NCI-H1048 (cell line): ENCODE measurements around the gene GSTP1.
A peak's percentile ranks its signal among the peaks of the same experiment; 100 is the strongest.
"Not testable (repeated sequence)": the region's sequence is repeated elsewhere in the genome, so short reads cannot be mapped to it uniquely, and the experiment has no call there.

ENCODE experiments used
- DNase-seq: peaks from one replicate; lab custom pipeline; 2025; lab: John Stamatoyannopoulos, UW

Gene GSTP1

DNA sequence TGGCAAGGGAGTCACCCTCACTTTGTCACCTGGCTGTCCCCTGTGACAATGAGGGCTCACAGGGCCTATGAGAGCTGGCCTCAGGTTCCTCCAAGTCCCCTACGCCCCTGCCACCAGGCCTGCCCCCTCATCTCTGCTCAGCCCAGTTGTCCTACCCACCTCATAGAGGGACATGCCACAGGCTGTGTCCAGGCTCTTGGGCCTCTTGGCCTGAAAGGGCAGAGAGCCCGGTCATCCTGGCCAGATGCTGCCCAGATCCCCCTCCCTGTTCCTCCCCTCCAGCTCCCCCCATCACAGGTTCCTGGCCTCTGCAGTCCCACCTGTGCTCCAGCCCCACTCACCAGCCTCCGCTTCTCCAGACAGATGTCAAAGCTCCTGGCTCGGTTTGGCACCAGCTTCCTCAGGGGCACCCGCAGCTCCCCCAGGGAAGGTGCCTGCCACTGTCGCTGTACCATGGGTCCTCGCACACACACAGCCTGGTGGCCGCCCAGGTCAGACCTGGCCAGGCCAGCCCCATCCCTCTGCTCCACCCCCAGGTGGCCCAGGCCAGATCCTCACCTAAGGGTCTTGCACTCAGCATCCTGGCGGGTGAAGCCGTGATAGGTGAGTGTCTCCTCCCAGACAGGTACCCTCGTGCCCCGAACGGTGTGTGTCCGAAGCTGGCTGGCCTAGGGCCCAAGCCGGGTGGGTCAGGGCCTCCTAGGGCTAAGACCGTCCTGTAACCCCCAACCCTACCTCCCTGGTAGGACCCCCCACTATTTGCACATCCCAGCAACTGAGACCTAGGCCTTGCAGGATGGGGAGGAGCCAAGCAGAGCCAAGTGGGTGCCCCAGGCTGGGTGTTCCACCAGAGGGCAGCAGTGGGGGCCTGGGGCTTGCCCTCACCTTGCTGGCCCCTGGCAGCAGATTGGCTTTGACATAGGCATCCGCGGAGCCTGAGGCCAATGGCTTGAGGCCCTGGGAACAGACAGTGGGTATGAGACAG, 31.4 kb downstream of the GSTP1 start:
- no peak for DNase-seq

DNA sequence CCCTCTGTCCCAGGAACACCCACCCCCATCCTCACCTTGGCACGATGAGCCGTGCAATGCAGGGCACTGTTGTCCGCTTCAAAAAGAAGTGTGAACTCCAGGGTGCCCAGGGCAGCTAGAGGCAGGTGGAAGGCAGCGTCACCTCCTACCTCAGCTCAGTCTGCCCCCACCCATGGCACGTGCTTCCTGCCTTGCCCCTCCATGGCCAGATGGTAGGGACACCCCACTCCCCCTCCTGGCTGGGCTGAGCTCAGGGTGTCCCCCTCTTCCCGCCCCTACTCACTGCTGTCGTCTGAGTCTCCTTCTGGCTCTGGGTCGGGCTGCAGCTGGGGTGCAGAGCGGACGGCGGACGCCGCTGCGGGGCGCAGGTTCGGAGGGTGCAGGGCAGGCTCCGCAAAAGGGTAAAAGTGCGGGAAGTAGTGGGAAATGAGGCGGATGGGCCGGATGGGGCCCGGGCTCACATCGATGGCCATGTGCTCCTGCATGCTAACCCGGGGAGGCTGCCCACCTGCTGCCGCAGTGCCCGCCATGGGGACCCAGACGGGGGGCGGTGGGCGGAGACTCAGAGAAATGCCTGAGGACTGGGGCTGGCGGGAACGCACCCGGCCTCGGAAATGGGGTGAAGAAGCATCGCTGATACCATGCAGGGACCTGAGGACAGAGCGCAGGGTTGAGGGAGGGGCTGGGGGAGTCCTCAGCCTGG, 32.3 kb downstream of the GSTP1 start:
- DNase-seq, result no peak

DNA sequence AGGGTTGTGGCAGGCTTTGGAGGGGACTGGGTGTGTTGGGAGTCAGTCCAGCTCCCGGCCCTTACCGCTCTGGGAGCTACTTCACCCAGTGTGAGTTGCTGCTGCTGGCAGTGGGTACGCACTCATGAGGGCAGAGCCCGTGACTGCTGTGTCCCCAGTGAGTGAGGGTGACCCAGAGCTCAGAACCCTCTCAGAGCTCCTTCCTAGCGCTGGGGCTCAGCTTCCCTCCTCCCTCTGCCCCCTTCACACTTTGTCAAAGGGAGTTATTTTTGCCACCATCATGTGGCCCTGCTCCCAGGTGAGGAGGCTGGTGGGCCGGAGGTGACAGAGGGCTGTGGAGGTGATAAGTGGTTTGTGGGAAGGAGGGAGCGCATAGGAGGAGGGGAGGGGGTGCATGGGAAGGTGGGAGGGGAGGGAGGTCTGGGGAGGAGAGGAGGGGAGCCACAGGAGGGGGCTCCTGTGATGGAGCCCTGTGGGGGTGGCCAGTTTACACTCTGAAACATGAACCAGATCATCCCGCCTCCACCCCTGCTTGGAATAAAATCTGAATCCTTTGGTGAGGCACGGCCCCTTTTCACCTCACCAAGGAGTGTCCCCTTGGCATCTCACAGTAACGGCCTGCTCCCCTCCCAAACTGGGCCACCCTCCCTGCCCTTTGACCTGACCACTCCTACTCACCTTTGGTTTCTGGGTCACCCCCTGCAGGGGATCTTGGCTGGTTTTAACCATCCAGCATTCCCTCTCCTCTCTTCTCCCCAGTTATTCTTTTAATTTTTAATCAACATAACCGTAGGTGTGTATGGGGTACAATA, 33.0 kb downstream of the GSTP1 start:
- no peak for DNase-seq

DNA sequence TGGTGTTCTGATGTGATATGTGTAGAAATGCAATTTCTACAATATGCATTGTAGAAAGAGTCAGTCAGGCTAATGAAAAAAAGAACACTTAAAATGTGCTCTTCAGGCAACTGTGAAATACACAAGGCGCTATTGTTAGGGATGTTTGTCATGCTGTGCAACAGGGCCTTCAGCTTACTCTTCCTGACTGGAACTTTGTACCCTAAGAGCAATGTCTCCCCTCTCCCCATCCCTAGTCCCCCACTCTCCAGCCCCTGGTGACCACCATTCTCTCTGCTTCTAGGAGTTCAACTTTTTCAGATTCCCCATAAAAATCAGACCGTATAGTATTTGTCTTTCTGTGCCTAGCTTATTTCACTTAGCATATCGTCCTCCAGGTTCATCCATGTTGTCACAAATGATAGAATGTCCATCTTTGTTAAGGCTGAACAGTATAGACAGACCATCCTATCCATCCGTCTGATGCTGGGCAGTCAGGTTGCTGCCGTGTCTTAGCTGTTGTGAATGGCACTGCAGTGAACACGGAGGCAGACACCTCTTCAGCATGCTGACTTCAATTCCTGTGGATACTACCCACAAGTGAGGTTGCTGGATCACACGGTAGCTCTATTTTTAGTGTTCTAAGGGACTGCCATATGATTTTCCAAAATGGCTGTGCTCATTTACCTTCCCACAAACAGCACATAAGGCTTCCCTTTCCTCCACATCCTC, 33.8 kb downstream of the GSTP1 start:
- no peak for DNase-seq

DNA sequence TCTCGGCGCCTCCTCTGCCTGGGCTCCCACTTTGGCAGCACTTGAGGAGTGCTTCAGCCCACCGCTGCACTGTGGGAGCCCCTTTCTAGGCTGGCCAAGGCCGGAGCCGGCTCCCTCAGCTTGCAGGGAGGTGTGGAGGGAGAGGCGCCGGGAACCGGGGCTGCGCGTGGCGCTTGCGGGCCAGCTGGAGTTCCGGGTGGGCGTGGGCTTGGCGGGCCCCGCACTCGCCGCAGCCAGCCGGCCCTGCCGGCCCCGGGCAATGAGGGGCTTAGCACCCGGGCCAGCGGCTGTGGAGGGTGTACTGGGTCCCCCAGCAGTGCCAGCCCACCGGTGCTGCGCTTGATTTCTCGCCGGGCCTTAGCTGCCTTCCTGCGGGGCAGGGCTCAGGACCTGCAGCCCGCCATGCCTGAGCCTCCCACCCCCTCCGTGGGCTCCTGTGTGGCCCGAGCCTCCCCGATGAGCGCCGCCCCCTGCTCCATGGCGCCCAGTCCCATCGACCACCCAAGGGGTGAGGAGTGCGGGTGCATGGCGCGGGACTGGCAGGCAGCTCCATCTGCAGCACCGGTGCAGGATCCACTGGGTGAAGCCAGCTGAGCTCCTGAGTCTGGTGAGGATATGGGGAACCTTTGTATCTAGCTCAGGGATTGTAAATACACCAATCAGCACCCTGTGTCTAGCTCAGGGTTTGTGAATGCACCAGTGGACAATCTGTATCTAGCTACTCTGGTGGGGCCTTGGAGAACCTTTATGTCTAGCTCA, 35.5 kb downstream of the GSTP1 start:
- DNase-seq, result not testable (repeated sequence)

DNA sequence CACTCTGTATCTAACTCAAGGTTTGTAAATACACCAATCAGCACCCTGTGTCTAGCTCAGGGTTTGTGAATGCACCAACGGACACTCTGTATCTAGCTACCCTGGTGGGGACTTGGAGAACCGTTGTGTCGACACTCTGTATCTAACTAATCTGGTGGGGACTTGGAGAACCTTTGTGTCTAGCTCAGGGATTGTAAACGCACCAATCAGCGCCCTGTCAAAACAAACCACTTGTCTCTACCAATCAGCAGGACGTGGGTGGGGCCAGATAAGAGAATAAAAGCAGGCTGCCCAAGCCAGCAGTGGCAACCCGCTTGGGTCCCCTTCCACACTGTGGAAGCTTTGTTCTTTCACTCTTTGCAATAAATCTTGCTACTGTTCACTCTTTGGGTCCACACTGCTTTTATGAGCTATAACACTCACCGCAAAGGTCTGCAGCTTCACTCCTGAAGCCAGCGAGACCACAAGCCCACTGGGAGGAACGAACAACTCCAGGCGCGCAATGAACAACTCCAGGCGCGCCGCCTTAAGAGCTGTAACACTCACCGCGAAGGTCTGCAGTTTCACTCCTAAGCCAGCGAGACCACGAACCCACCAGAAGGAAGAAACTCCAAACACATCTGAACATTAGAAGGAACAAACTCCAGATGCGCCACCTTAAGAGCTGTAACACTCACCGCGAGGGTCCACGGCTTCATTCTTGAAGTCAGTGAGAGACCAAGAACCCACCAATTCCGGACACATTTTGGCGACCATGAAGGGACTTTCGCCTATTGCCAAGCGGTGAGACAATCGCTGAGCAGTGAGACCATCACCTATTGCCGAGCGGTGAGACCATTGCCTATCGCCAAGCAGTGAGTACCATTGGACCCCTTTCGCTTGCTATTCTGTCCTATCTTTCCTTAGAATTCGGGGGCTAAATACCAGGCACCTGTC, 36.3 kb downstream of the GSTP1 start:
- not testable (repeated sequence) for DNase-seq

DNA sequence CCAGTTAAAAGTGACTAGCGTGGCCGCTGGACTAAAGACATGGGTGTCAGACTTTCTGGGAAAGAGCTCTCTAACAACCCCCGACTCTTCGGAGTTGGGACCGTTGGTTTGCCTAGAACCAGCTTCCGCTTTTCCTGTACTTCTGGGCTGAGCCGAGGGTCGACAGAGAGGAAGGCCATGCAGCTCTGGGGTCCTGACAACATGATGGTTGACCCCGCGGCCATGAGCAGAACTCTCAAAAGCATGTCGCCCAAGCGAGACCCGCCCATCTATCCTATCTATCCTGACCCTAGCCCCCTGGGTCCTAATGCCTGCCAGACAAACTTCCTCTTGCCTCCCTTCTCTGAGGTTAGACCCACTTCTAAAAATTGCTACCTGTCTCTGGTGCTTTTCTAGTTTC, 37.0 kb downstream of the GSTP1 start:
- not testable (repeated sequence) for DNase-seq

DNA sequence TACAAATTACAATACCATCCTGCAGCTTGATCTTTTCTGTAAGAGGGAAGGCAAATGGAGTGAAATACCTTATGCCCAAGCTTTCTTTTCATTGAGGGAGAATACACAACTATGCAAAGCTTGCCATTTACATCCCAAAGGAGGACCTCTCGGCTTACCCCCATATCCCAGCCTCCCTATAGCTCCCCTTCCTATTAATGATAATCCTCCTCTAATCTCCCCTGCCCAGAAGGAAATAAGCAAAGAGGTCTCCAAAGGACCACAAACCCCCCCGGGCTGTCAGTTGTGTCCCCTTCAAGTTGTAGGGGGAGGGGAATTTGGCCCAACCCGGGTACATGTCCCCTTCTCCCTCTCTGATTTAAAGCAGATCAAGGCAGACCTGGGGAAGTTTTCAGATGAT, 38.3 kb downstream of the GSTP1 start:
- DNase-seq, result not testable (repeated sequence)

DNA sequence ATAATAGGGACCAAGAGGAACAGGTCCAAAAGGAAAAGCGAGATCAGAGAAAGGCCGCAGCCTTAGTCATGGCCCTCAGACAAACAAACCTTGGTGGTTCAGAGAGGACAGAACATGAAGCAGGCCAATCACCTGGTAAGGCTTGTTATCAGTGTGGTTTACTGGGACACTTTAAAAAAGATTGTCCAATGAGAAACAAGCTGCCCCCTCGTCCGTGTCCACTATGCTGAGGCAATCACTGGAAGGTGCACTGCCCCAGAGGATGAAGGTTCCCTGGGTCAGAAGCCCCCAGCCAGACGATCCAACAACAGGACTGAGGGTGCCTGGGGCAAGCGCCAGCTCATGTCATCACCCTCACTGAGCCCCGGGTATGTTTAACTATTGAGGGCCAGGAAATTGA, 39.3 kb downstream of the GSTP1 start:
- DNase-seq, result not testable (repeated sequence)

DNA sequence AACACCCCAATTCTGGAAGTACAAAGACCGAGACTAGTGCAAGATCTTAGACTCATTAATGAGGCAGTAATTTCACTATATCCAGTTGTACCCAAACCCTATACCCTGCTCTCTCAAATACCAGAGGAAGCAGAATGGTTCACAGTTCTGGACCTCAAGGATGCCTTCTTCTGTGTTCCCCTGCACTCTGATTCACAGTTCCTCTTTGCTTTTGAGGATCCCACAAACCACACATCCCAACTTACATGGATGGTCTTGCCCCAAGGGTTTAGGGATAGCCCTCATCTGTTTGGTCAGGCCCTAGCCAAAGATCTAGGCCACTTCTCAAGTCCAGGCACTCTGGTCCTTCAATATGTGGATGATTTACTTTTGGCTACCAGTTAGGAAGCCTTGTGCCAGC, 40.2 kb downstream of the GSTP1 start:
- DNase-seq, result not testable (repeated sequence)

DNA sequence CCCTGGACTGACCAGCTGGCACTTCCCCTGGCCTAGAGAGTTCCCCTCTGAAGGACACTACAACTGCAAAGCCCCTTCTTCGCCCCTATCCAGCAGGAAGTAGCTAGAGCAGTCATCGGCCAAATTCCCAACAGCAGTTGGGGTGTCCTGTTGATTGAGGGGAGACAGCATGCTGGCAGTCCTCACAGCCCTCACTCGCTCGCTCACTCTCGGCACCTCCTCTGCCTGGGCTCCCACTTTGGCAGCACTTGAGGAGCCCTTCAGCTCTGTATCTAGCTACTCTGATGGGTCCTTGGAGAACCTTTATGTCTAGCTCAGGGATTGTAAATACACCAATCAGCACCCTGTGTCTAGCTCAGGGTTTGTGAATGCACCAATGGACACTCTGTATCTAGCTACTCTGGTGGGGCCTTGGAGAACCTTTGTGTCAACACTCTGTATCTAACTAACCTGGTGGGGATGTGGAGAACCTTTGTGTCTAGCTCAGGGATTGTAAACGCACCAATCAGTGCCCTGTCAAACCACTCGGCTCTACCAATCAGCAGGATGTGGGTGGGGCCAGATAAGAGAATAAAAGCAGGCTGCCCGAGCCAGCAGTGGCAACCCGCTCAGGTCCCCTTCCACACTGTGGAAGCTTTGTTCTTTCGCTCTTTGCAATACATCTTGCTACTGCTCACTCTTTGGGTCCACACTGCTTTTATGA, 42.7 kb downstream of the GSTP1 start:
- DNase-seq, result not testable (repeated sequence)

DNA sequence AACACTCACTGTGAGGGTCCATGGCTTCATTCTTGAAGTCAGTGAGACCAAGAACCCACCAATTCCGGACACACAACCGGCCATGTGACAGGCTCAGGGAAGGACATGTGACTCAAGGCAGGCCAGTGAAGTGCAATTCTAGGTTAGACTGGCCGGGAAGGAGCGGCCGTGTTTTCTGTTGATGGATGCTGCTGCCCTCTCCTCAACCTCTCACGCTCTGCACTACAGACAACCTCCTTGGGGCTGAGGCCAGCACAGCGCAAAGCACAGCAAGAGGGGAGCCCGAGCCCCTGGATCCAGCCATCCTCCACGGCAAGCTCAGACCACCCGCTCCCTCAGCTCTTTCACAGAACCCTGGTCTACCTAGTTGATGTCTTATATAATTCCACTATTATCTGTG, 43.4 kb downstream of the GSTP1 start:
- no peak for DNase-seq

DNA sequence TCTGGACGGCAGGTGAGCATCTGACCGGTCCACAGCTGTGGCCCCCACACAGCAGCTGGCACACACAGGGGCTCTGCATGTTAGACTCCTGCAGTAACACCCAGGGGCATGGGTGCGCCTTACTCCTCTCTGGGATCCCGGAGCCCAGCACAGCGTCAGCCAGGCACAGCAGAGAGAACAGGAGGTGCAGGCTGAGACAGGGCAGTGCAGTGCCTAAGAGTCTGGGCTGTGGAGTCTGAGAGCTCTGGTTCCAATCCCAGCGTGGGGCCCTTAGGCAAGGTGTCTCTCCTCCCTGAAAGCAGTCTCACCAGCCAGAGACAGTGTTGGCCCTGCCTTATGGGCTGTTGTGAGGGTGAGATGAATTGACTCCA, 43.8 kb downstream of the GSTP1 start:
- DNase-seq, result no peak

DNA sequence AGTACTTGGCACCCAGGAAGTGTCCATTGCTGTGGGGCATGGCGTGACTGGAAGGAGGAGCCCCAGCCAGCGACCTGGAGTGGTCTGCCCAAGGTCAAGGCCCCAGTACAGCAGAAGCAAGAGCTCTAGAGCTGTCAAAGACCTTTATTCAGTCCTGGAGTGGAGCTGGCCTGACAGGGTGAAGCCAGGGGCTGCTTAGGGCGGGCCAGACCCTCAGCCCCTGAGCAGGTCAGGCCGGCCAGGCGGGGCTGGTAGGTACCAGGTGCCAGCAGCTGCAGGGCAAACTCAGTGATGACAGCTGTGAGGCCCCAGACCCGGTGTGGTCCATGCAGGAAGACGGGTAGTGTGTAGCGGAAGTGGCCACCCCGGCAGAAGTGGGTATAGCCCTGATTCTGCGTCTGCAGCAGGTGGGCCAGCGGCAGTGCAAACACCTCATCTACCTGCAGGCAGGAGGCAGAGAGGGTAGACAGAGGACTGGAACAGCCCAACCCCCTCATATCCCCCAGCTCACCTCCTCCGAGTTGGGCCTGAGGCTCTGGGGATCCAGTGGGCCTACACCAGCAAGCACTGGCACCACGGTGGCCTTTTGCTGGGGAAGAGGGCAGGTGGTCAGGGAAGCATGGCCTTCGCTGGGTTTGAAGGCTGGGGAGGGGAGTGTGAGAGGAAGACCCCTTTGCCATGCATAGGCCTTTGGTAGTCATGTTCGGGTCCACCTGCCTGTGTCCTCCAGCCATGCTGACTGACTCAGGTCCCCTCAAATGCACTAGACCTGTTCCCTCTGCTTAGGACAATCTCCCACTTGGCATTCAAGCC, 44.4 kb downstream of the GSTP1 start:
- no peak for DNase-seq

DNA sequence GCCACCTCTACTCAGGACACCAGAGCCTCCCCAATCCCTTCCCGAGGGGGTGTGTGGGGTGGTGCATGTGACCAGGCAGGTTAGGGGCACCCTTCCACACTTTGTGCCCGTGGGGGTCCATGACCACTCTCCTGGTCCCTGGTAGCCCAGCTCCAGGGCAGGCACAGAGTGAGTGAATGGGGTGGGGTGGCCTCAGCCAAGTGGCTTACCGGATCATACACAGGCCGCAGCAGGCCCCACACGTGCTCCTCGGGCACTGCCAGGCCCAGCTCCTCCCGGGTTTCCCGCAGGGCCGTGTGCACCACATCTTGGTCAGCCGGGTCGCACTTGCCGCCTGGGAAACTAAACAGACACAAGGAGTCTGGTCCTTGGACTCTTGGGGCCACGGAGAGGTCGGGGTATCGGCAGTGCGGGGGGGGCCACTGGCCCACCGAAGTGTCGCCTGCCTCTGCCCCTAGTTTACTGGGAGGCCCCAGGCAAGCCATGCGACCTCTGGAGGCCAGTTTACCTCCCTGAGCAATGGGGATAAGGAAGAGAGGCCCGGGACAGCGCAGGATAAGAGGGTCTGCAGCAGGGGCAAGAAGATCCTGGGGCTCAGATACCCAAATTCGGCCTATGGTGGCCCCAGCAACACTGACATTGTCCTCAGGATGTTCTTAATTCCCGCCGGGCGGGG, 45.2 kb downstream of the GSTP1 start:
- DNase-seq, result no peak

DNA sequence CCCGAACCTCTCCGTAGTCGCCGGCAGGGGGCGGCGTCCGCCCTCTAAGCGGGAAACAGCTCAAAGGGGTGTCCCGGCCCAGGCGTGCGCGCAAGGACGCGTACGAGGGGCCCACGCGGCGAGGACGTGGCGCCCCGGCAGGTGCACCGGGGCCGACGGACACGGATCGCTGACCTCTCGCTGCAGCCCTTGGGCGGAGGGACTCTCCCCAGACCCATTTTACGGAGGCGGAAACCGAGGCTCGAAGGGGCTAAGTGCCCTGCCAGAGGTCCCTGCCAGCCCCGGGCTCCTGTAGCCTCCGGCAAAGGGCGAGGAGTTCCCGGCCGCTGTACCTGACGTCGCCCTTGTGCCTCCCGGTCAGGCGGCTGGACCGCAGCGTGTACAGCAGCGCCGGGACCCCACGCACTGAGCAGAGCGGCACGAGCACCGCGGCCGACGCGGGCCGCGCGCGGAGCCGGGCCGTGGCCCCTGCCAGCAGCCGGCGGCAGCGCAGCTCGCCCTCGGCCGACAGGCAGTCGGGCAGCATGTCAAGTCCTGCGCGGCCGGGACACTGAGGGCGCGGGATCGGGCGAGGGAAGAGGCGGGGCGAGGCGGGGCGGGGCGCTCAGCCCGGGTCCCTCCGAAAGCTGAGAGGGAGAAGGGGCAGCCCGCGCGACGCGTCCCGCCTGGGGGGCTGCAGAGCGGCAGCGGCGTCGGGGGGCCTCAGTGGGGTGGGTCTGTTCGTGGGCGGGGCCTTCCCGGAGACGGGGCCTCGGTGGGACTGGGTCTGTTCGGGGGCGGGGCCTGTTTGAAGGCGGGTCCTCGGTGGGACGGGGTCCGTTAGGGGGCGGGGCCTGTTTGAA, 46.0 kb downstream of the GSTP1 start, which contains the start of gene NUDT8:
NUDT8 (minus strand) TSS at position 552 of the 842 bp plus-strand sequence; CDS start at position 526, 26 bp downstream.
- DNase-seq, result peak; percentile 36
